ENCODE data around the gene MRGPRG.

Gene MRGPRG

DNA sequence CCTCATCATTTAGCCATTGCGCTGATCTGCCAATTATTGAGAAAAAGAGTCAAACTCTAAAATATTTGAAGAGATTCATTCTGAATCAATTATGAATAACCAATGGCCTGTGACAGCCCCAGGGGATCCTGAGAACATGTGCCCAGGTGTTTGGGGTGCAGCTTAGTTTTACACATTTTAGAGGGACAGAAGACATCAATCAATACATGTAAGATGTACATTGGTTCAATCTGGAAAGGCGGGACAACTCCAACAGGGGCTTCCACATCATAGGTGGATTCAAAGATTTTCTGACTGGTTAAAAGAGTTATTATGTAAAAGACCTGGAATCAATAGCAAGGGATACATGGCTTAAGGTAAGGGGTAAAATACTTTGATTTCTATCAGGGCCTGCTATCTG is 18.5 kb upstream of the MRGPRG start:
- TF ChIP-seq, protein P1, sequence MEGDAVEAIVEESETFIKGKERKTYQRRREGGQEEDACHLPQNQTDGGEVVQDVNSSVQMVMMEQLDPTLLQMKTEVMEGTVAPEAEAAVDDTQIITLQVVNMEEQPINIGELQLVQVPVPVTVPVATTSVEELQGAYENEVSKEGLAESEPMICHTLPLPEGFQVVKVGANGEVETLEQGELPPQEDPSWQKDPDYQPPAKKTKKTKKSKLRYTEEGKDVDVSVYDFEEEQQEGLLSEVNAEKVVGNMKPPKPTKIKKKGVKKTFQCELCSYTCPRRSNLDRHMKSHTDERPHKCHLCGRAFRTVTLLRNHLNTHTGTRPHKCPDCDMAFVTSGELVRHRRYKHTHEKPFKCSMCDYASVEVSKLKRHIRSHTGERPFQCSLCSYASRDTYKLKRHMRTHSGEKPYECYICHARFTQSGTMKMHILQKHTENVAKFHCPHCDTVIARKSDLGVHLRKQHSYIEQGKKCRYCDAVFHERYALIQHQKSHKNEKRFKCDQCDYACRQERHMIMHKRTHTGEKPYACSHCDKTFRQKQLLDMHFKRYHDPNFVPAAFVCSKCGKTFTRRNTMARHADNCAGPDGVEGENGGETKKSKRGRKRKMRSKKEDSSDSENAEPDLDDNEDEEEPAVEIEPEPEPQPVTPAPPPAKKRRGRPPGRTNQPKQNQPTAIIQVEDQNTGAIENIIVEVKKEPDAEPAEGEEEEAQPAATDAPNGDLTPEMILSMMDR (IDR thresholded peaks at IDR 0.05; ENCODE audit: unreplicated experiment in 3 of 3), result no peak
- H3K4me3 Mint-ChIP-seq, result no peak overlapping the region
- no peaks in the 10 kb centered on the region for H3K36me3 Mint-ChIP-seq (ENCODE audit: low read depth)
- no peak overlapping the region for H3K27ac Mint-ChIP-seq
- H3K9me3 Mint-ChIP-seq, result no peaks in the 10 kb centered on the region
- no peaks in the 10 kb centered on the region for H3K4me1 Mint-ChIP-seq
- peaks cover 49% of the 10 kb centered on the region for H3K27me3 Mint-ChIP-seq (ENCODE audit: low read depth)

DNA sequence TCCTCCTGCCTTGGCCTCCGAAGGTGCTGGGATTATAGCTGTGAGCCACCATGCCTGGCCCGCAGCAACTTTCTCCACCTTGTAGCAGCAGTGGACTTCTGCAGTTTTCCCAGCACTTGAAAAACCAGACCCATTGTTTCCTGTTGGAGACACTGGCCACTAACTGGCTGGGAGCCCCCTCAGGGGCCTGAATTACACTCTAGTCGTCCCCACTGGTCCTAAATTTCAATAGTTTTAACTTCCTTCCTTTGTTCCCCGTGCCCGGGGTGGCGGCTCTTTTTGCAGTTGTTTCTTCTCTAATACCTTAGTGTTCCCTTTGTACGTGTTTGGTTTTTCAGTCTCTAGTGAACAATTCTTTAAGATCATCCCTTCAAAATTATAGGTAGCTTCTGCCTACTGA is 16.2 kb upstream of the MRGPRG start:
- no peak overlapping the region for H3K4me3 Mint-ChIP-seq
- no peak overlapping the region for H3K27ac Mint-ChIP-seq
- TF ChIP-seq, protein P1 (IDR thresholded peaks at IDR 0.05; ENCODE audit: unreplicated experiment in 3 of 3), result no peak
- H3K4me1 Mint-ChIP-seq, result no peaks in the 10 kb centered on the region
- H3K27me3 Mint-ChIP-seq (ENCODE audit: low read depth), result peaks cover 35% of the 10 kb centered on the region
- no peaks in the 10 kb centered on the region for H3K9me3 Mint-ChIP-seq
- H3K36me3 Mint-ChIP-seq (ENCODE audit: low read depth), result no peaks in the 10 kb centered on the region

DNA sequence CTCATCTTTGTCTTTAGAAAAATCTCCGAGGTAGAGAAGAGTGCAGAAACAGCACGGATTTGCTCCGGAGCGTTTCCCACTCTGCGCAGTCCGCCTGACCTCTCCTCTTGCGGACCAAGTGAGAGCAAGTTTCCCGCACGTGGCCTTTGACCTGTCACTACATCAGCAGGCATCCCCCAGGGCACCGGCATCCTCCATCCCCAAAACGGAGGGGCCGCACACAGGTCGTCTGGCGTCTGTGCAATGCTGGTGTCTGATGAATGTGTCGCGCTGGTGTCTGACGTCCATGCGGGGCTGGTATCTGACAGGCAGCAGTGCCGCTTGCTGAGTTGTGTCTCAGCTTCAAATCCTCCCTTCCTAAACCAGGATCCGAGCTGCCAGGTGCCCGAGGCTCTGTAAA is 14.3 kb upstream of the MRGPRG start:
- TF ChIP-seq, protein P1 (IDR thresholded peaks at IDR 0.05; ENCODE audit: unreplicated experiment in 3 of 3), result no peak
- Mint-ChIP-seq H3K27me3 (ENCODE audit: low read depth) (peaks cover 27% of the 10 kb centered on the region), H3K9me3 (no peaks in the 10 kb centered on the region), H3K36me3 (ENCODE audit: low read depth) (no peaks in the 10 kb centered on the region), H3K4me3 (no peak overlapping the region), H3K4me1 (no peaks in the 10 kb centered on the region), H3K27ac (no peak overlapping the region)

DNA sequence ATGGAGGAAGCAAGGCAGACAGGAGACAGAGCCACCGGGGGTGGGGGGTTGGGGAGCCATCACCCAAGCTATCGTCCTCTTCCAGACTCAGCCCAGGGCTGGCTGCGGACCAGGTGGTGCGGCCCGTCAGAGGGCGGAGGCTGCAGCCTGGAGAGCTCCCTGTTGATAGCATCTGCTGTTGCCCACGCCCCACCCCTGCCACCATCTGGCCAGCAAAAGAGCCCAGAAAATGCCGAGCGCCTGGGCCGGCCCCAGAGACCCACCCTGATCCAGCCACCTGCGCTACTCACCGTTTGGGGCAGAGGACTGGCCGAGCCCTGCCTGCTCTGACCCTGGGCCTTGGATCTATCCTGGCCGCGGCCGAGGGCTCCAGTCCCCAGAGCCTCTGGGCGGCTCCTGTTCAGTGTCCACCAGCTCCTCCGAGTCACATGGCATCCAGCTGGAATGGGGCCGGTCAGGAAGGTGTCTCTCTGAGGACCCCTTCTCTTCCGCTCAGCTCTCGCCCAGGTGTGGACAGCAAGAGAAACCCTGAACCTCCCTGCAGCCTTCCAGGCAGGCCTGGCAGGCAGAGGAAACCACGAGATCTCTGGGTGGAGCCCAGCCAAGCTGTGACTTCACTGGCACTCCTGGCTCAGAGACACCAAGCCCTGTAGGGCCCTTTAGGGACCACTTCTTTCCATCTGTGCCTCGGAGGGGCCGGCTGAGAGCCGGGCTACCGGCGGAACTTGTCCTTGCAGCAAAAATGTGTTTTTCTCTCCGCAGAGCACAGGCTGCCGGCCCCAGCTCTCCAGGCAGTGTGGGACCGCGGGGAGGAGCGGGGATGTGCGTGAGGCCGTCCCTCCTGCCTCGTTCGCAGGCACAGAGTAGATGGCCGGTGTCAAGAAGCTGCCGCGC is 13.5 kb upstream of the MRGPRG start, which contains the start of gene MRGPRE:
MRGPRE (minus strand) TSS at position 567 of the 894 bp plus-strand sequence. CDS start 3,618 bp downstream, outside the sequence.
- Mint-ChIP-seq H3K4me3 (no peak within 1 kb of the TSS), H3K36me3 (ENCODE audit: low read depth) (no peaks in the 10 kb centered on the region), H3K27me3 (ENCODE audit: low read depth) (peaks cover 29% of the 10 kb centered on the region), H3K9me3 (no peaks in the 10 kb centered on the region), H3K4me1 (no peaks in the 10 kb centered on the region), H3K27ac (no peak within 1 kb of the TSS)
- TF ChIP-seq, protein P1 (IDR thresholded peaks at IDR 0.05; ENCODE audit: unreplicated experiment in 3 of 3), result no peak

- no peak overlapping the region for H3K4me3 Mint-ChIP-seq
- no peaks in the 10 kb centered on the region for H3K4me1 Mint-ChIP-seq
- TF ChIP-seq, protein P1 (IDR thresholded peaks at IDR 0.05; ENCODE audit: unreplicated experiment in 3 of 3), result no peak
- H3K36me3 Mint-ChIP-seq (ENCODE audit: low read depth), result no peaks in the 10 kb centered on the region
- H3K9me3 Mint-ChIP-seq, result no peaks in the 10 kb centered on the region
- peaks cover 24% of the 10 kb centered on the region for H3K27me3 Mint-ChIP-seq (ENCODE audit: low read depth)
- H3K27ac Mint-ChIP-seq, result no peak overlapping the region
Measured at GRCh38 chr11:3231550-3231850, 12.9 kb upstream of the MRGPRG start.

All from nephron (organoid).